ENCODE data around the gene PRPF19. TPM values are rescaled to one million over a fixed set of nuclear protein-coding genes. Genes with fewer than 3 reads are reported as not detected.

PRPF19 gene
- 10 to 100 TPM; 40.3 to 42.3 TPM for total RNA-seq
- long read RNA-seq = 0 reads

DNA sequence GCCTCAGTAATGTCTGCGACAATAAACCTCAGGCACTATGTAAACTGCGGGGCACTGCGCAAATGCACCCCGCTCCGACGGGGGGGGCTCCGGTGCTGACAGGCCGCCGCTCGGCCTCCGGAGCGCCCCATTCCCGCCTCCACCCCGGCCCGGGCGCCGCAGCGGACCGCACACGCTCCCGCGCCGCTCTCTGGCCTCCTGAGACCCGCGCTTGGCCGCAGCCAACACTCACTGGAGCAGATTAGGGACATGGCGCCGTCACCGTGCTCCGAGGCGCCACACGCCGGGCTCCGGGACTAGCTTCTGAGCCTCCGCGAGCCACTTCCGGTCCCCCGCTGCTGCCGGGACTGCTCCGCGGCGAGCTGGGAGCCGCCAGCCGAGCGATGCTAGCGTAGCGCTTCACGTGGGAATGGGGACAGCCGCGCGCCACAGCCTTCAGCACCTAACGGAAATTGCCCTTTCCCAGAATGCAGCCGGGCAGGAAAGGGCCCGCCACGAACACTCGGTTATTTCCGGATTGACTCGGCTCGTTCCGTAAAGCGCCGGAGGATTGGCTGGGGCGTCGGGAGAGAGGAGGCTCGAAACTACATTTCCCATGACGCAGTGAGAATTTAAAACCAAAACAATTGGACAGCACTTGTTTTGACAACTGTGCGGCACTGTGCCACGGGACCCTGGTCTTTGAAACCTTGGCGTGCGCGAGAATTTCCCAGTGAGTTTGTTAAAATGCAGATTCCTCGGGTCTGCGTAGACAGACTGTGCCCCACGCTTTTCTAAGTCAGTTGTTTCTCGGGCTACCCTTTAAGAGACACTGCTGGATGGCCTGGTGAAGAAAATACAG, at the start of gene PRPF19:
Gene PRPF19 (minus strand): TSS at position 454 of the 841 bp plus-strand sequence. CDS start 203 bp downstream, at position 251.
- ATAC-seq (peak; percentile 96 to 97), DNase-seq (peak; percentile 96)
- intact Hi-C loops (cut with DNase I) = loop anchor here in 1 of 2 donors (10.0 kb wide), 1 partner anchor 248 kb away; no protein-coding TSS in a partner anchor

DNA sequence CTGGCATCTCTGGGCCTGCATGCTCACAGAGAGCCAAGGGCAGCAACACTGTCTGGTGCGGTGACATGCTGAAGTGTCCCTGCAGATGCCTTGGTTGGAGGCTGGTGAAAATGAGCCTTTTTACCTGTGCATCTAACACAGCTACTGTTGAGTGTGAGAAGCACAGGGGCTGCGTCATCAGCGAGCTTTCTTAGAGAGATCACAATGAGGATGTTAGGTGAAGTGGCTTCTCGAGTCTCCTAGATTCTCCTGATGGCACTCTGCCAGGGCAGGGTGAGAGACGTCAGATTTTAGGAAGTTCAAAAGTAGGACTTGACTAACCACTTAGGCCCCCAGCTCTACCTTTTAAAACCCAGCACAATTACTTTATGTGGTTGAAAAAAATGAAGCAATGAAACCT, 49.2 kb upstream of the PRPF19 start:
- intact Hi-C loops (cut with DNase I) = no loop called here
- no peak for ATAC-seq
- DNase-seq = no peak

DNA sequence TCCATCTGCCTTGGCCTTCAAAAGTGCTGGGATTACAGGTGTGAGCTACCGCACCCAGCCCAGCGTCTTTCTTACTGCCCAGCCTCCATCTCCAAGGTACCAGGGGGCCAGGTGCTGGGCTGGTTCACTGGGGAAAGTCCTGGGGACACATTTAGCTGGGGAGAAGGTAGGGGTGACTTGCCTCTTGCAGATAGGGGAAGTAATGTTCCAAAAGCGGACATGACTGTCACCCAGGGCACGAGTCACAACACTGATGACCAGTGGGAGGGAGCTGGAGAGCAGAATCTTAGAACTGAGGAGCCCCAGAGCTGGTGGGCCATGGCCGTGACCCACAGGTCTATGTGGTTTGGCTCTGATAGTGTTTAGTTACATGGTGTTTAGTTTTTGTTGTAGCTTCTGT, 48.0 kb upstream of the PRPF19 start:
- intact Hi-C loops (cut with DNase I) = no loop called here
- no peak for ATAC-seq

DNA sequence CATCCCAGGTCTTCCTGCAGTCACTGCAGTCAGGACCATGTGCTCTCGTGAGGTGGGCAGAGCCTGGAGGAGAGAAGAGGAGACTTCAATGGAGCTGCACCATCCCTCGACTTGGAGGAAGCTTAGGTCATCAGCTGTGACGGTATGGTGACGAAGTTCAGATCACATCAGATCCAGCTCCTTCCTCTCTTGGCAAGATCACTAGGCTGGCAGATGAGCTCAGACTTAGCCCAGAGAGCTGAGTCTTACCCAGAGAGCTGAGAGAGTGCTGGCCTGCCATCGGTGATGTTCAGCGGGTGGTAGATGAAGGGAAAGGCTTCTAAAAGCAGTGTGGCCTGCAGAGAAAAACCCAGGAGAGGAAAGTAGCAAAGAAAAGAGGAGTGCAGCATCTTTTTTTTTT, 47.4 kb upstream of the PRPF19 start:
- ATAC-seq = peak in 1 of 2 donors; percentile 3

More for the DNA sequence above, 48.0 kb upstream of the PRPF19 start:
- no peak for DNase-seq

DNA sequence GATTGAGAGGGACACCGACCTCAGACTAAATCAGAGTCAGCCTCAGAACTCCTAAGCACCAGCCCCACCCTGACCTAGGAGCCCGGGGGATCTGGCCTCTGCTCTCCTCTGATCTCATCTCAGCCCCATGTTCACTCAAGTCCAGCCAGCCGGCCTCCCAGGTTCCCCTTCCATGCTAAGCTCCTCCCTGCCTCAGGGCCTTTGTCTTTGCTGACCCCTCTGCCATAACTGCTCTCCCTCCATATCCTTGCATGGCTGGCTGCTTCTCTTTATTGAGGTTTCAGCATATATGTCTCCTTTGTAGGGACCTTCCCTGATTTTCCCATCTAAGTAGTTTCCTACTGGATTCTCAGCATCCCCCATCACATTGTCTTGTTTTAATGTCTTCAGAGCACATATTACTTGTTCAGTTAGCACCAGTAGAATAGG, 46.4 kb upstream of the PRPF19 start:
- DNase-seq (no peak), ATAC-seq (peak in 1 of 2 donors; percentile 4)
- intact Hi-C loops (cut with DNase I) = no loop called here

More for the DNA sequence above, 47.4 kb upstream of the PRPF19 start:
- intact Hi-C loops (cut with DNase I) = no loop called here
- no peak for DNase-seq

DNA sequence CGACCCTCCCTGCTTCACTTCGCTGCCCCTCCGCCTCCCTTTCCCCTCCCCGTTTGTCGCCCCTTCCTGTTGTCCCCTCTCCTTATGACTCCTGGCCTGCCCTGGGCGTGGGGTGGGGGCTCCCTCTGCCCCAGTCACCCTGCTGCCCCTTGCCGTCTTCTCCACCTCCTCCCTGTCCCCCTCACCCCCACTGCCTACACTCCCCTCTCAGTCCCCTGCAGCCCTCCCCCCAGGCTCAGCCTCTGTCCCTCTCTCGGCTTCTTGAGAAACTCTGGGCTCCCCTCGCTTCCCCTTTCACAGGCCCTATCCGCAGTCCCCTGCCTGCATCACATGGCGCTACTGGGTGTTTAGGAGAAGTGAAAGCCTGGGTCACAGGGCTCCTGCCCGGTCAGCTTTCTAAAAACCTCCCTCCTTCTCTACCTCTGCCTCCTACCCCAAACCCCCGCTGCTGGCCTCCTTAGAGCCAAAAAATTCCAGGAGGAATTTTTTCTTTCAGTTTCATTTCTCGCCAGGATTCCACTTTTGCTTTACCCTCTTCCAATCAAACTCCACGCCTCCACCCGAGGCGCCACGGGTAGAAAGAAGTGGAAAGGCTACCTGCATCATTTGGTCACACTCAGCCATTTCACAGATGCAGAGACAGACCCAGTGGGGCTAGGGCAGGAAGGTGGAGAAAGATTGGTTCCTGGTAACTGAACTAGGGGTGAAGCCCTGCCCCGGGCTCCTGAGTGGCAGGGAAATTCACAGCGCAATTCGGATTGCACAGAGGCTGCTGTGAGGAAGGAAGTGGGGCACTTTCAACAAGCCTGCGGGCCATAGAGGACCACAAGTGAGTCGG, 45.7 kb upstream of the PRPF19 start, which contains the start of gene SLC15A3:
Gene SLC15A3 (minus strand): TSS at position 273 of the 838 bp plus-strand sequence. CDS start 625 bp downstream, outside the sequence.
- DNase-seq = peak; percentile 75
- intact Hi-C loops (cut with DNase I) = no loop called here
- ATAC-seq = peak; percentile 74 to 80

DNA sequence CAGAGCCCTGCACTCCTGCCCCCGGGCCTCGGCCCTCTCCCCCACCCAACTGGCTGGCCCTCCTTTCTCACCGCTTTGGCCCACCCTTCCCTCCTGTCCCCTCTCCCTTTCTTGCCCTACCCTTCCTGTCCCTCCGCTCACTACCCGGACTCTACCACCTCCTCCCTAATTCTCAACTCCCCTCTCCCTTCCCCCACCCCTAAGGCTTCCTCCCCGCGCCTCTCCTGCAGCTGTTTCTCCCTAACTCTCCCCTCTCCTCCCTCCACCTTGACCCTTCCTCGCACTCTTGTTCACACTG, 45.2 kb upstream of the PRPF19 start:
- no peak for DNase-seq
- intact Hi-C loops (cut with DNase I) = no loop called here
- ATAC-seq = peak; percentile 28 to 39

DNA sequence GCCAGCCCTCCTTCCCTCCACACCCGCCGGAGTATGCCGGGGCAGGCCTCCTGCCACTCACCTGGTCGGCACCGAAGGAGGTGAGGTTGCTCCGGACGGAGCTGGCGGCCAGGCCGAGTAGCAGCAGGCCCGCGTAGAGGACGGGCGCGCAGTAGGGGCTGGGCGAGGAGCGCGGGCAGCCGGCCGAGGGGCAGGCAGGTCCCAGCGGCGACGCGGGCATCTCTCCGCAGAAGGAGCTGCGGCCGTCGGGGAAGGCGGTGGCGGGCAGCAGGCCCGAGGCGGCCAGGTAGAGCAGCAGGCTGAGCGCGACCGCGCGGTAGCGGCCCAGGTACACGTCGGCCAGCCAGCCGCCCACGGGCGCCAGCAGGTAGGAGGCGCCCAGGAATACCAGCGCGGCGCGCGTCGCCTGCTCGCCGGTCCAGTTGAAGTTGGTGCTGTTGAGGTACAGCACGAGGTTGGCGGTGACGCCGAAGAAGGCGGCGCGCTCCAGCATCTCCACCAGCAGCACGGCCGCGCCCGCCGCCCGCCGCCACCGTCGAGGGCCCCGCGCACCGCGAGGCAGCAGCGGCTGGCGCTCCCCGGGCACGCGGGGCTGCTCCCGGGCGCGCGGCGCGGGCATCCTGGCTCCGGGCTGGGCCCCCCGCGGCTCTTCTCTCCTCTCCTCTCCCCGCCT, 44.7 kb upstream of the PRPF19 start:
- peak in 1 of 2 donors; percentile 31 for ATAC-seq
- intact Hi-C loops (cut with DNase I) = no loop called here
- DNase-seq = no peak

DNA sequence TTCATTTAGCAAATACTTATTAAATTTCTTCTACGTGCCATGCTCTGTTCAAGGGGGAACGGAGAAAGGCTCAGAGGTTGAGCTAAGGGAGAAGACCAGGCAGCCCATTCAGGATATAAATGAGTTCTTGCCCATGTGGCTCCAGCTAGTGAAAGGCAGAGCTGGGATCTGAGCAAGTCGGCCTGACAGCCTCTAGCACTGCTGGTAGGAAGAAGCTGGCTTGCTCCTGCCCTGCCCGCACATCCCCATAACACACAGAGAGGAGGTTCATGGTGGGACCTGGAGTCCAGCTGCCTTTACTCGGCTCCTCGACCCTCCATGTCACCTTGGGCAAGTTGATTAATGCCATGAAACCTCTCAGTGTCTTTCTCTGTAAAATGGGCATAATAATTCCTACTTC, 43.6 kb upstream of the PRPF19 start:
- intact Hi-C loops (cut with DNase I) = no loop called here
- DNase-seq = no peak
- no peak for ATAC-seq

DNA sequence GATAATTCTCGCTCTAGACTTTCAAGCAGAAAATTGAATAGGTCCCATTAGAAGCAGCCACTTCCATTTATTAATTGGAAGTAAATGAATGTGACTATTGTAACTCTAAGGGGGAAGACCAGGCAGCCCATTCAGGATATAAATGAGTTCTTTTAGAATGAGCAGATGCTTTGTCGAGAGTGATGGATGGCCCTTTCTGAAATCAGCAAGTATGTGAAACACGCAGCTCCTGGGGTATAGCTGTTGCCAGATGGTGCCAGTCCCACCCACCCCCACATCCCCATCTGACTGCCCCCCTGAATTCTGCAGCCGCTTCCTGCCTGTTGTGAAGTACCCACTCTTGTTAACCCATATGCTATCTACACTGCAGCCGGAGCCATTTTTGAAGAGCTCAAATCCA, 41.9 kb upstream of the PRPF19 start:
- intact Hi-C loops (cut with DNase I) = no loop called here
- ATAC-seq = no peak
- DNase-seq = no peak

DNA sequence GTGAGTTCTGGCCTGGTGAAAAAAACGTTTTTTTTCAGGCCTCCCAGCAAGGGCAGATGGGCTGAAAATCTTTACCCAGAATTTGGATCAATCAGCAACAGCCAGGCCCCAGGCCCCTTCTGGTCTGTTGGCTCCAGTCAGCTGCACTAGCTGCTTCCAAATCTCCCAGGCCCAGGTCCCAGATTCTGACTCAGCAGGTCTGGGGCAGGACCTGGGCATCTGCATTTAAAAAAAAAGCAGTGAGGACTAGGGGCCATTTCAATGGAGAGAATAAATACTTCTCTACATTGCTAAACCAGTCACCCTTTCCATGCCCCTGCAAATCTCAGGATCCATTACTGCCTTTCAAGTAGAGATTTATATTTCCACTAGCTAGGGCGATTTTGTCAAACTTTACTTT, 41.3 kb upstream of the PRPF19 start:
- ATAC-seq (no peak), DNase-seq (no peak)
- intact Hi-C loops (cut with DNase I) = no loop called here

DNA sequence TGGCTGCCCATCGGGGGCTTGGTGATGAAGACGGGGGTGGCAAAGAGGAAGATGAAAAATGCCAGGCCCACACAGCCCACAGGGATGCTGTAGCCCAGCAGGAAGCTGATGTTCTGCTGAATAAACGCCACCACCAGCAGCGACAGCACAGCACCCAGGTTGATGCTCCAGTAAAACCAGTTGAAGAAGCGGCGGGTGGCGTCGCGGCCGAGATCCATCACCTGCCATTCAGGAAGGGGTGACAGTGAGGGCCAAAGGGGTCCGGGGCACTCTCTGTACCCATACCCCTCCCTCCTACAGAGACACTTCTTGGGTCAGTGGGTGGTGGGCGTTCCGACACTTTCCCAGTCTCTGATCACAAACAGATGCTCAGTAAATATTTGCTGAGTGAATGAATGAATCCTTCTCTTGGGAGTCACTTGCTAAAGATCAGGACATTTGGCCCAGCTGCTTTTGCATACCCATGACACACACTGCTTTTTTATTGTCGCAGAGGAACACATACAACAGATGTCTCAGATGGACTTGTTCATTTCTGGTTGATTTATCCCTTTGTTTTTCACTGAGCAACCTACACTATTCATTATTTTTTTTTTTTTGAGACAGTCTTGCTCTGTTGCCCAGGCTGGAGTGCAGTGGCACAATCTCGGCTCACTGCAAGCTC, 40.3 kb upstream of the PRPF19 start:
- intact Hi-C loops (cut with DNase I) = no loop called here
- no peak for DNase-seq
- no peak for ATAC-seq

DNA sequence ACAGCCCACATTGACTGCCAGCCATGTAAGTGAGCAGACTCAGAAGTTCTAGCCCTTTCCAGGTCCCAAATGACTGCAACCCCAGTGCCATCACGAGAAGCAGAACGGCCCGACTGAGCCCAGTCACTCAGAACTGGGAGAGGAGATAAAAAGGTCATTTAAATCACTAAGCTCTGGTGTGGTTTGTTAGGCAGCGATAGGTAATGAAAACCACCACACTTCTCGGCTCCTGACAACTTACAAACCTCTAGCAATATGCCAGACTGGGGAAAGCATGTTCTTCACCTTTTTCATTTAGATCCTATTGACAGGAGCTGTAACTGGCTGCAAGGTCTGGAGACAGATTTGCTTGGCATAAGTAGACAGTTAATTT, 38.9 kb upstream of the PRPF19 start:
- intact Hi-C loops (cut with DNase I) = no loop called here
- DNase-seq (no peak), ATAC-seq (no peak)

DNA sequence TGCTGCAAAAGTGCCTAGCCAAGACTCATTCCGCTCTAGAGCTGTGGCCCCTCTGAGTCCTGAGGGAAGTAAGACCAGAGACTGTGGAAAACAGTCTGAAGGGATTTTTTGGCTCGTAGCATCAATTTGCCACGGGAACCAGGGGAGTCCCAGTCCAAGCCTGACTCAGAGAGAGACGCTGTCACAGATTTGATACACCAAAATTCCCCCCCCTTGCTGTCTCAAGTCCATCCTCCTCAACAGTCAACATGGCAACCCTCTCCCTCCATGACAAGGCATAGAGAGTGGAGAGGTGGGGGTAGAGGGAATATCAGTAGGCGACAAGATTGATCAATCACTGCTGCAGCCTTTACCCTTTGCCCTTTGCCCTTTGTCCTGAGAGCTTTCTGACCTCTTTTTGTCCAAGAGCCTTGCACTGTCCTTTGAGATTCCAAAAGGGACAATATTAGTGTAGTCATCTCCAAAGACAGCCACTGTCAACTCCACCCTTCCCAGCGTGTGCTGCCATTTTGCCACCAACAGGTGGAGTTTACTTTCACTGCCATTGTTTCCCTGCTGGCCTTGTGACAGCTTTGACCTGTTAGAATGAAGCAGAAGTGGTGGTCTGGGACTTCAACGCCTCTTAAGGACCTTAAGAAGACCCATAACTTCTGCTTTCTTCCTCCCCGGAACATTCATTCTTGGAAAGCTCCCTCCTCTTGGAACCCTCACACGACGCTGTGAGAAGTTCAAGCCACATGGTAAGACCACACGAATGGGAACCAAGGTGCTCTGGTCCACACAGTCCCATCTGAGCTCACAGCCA, 38.3 kb upstream of the PRPF19 start:
- ATAC-seq (no peak), DNase-seq (no peak)
- intact Hi-C loops (cut with DNase I) = no loop called here

DNA sequence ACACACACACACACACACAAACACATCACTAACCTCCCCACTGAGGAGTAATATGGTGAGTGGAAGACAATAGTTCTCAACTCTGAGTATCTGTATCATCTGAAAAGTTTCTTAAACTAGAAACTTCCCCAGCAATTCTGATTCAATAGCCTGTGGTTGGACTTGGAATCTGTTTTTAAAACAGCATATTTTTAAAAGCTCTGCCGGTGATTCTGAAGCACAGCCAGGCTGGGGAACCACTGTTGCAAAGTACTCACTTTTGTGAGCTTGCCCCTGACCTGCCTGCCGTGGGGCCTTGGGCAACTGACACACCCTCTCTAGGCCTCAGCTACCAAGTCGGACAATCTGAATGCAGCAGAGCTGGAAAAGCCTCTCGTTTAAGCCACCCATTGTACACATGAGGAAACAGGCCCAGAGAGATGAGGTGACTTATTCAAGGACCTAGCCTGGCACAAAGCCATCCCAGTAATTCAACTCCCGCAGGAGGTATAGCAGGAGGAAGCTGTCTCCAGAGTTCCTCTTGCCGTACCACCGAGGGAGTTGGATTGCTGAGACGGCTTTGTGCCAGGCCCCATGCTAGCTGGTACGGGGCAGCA, 36.7 kb upstream of the PRPF19 start:
- DNase-seq (no peak), ATAC-seq (no peak)
- intact Hi-C loops (cut with DNase I) = no loop called here

DNA sequence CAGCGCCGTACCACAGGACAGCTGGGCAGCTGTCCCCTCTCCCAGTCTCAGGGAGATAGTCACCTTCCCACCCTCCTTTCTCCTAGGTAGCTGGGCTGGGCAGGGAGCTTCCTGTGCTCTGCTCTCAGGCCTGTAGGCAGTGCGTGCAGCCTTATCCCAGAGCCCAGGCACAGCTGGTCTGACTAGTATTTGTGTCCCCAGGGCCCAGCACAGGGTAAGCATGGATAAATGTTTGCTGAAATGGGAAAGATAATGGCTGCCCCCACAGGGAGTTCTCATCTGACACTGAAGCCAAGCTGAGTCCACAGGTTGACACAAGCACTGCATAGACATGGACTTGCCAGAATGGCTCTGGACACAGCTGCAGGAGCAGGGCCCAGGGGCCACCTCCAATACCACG, 35.8 kb upstream of the PRPF19 start:
- no peak for ATAC-seq
- intact Hi-C loops (cut with DNase I) = no loop called here
- no peak for DNase-seq

DNA sequence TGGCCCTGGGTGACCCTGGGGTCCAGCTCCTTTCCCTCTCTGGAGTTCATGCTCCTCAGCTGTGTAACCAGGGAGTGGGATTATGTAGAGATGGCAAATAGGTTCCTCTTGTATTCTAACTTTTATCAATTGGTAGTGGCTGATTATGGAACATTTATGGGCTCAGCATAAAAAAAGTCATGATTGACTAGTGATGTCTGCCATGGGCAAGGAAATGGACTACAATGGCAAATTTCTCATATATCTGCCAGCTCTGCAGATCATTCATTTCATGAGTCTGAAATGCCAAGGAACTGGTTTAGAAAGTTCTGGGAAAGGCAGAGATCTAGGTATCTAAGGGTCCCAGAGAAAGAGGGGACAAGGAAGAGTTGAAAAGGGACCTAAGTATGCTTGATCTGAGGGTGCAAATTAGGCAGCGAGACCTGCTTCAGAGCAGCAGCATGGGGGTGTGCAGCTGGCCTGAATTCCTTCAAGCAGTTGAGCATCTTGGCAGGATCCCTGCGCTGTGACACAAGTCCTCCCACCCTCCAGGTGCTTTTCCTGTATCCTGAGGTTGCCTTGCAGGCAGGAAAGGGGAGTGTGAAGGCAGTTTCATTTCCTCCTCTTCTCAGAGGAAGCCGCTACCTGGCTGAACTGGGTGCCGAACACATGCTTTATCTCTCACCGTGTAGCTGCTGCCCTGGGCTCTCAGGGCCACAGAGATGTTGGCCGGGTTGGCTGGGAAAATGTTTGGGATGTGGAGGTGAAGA, 35.2 kb upstream of the PRPF19 start:
- ATAC-seq = no peak
- intact Hi-C loops (cut with DNase I) = no loop called here
- no peak for DNase-seq
